HUES64 (cell line): ENCODE data around the gene CD81.

ENCODE experiments used
- H3K27ac ChIP-seq: 2 replicates; pipeline ENCODE4 v1.7.0; 2013; ENCODE audit warnings: low read depth, low read length, inconsistent platforms
- H3K27me3 ChIP-seq: 2 replicates; pipeline ENCODE4 v1.6.1; 2013; ENCODE audit warnings: mild to moderate bottlenecking, low read length; ENCODE audit not compliant: insufficient read depth
- H3K36me3 ChIP-seq: 2 replicates; pipeline ENCODE4 v1.6.1; 2013; ENCODE audit warnings: mild to moderate bottlenecking, low read length; ENCODE audit not compliant: insufficient read depth
- H3K4me1 ChIP-seq: 2 replicates; pipeline ENCODE4 v1.6.1; 2013; ENCODE audit warnings: mild to moderate bottlenecking, low read length, moderate library complexity; ENCODE audit not compliant: insufficient read depth
- H3K4me3 ChIP-seq: 2 replicates; pipeline ENCODE4 v1.5.1; 2013; ENCODE audit warnings: mild to moderate bottlenecking, low read length, moderate library complexity
- H3K9ac ChIP-seq: 2 replicates; pipeline ENCODE4 v1.6.1; 2013; ENCODE audit warnings: mild to moderate bottlenecking, low read depth, low read length
- H3K9me3 ChIP-seq: 2 replicates; pipeline ENCODE4 v1.6.1; 2013; ENCODE audit warnings: low read depth, low read length; ENCODE audit not compliant: insufficient read depth
- WGBS: fragments of 150-250, 120-280 bp; methylation state at CpG from one replicate; pipeline ENCODE4 v1.1.7; 2013; ENCODE audit warnings: missing lambda C conversion rate; 5-methylcytosine and 5-hydroxymethylcytosine counted together

Gene CD81

GRCh38 chr11:2419638-2420501 lies 42.8 kb downstream of the CD81 start:
- 61% methylated on average over 36 of the region's 36 CpGs for WGBS
- no peaks in the 10 kb centered on the region for H3K4me1 ChIP-seq
- no peak overlapping the region for H3K27ac ChIP-seq
- H3K9ac ChIP-seq = no peak overlapping the region
- no peak overlapping the region for H3K4me3 ChIP-seq
- H3K9me3 ChIP-seq = no peaks in the 10 kb centered on the region
- H3K36me3 ChIP-seq = no peaks in the 10 kb centered on the region
- H3K27me3 ChIP-seq = no peaks in the 10 kb centered on the region

- no peak overlapping the region for H3K9ac ChIP-seq
- 40% methylated on average over 44 of the region's 44 CpGs for WGBS
- no peaks in the 10 kb centered on the region for H3K4me1 ChIP-seq
Observed at GRCh38 chr11:2420502-2421225, 43.6 kb downstream of the CD81 start.

GRCh38 chr11:2421226-2421994 lies 44.3 kb downstream of the CD81 start:
- H3K36me3 ChIP-seq = no peaks in the 10 kb centered on the region
- no peak overlapping the region for H3K27ac ChIP-seq
- no peaks in the 10 kb centered on the region for H3K9me3 ChIP-seq
- H3K4me1 ChIP-seq = no peaks in the 10 kb centered on the region
- WGBS = 87% methylated on average over 19 of the region's 19 CpGs
- H3K4me3 ChIP-seq = no peak overlapping the region
- no peaks in the 10 kb centered on the region for H3K27me3 ChIP-seq
- H3K9ac ChIP-seq = no peak overlapping the region

More at GRCh38 chr11:2420502-2421225, 43.6 kb downstream of the CD81 start:
- Histone ChIP-seq H3K36me3 (no peaks in the 10 kb centered on the region), H3K9me3 (no peaks in the 10 kb centered on the region), H3K27me3 (no peaks in the 10 kb centered on the region), H3K27ac (no peak overlapping the region), H3K4me3 (no peak overlapping the region)

- Histone ChIP-seq H3K9ac (no peak overlapping the region), H3K4me3 (no peak overlapping the region), H3K27me3 (no peaks in the 10 kb centered on the region), H3K36me3 (no peaks in the 10 kb centered on the region), H3K4me1 (no peaks in the 10 kb centered on the region), H3K9me3 (no peaks in the 10 kb centered on the region), H3K27ac (no peak overlapping the region)
- WGBS = 94% methylated on average over 17 of the region's 17 CpGs
Observed at GRCh38 chr11:2421996-2422395, 44.9 kb downstream of the CD81 start.

- no peak overlapping the region for H3K4me3 ChIP-seq
- 91% methylated on average over 14 of the region's 14 CpGs for WGBS
- no peaks in the 10 kb centered on the region for H3K36me3 ChIP-seq
- no peaks in the 10 kb centered on the region for H3K4me1 ChIP-seq
- H3K9me3 ChIP-seq = no peaks in the 10 kb centered on the region
- H3K27ac ChIP-seq = no peak overlapping the region
- no peak overlapping the region for H3K9ac ChIP-seq
- H3K27me3 ChIP-seq = no peaks in the 10 kb centered on the region
Observed at GRCh38 chr11:2422461-2423156, 45.5 kb downstream of the CD81 start.

GRCh38 chr11:2423157-2424025 lies 46.3 kb downstream of the CD81 start:
- no peaks in the 10 kb centered on the region for H3K36me3 ChIP-seq
- H3K4me1 ChIP-seq = no peaks in the 10 kb centered on the region
- no peak overlapping the region for H3K27ac ChIP-seq
- H3K9me3 ChIP-seq = no peaks in the 10 kb centered on the region
- WGBS = 88% methylated on average over 26 of the region's 26 CpGs
- H3K4me3 ChIP-seq = no peak overlapping the region
- H3K27me3 ChIP-seq = no peaks in the 10 kb centered on the region
- no peak overlapping the region for H3K9ac ChIP-seq

GRCh38 chr11:2424811-2425495 lies 47.8 kb downstream of the CD81 start:
- Histone ChIP-seq H3K9me3 (no peaks in the 10 kb centered on the region), H3K36me3 (no peaks in the 10 kb centered on the region), H3K9ac (no peak overlapping the region), H3K27ac (no peak overlapping the region), H3K4me3 (no peak overlapping the region), H3K4me1 (no peaks in the 10 kb centered on the region), H3K27me3 (no peaks in the 10 kb centered on the region)
- 91% methylated on average over 28 of the region's 28 CpGs for WGBS

- Histone ChIP-seq H3K9ac (no peak overlapping the region), H3K9me3 (no peaks in the 10 kb centered on the region), H3K36me3 (no peaks in the 10 kb centered on the region), H3K4me3 (no peak overlapping the region), H3K4me1 (no peaks in the 10 kb centered on the region), H3K27me3 (no peaks in the 10 kb centered on the region), H3K27ac (no peak overlapping the region)
- 86% methylated on average over 8 of the region's 8 CpGs for WGBS
Observed at GRCh38 chr11:2425506-2425905, 48.4 kb downstream of the CD81 start.

GRCh38 chr11:2426221-2426620 lies 49.1 kb downstream of the CD81 start:
- WGBS = 93% methylated on average over 13 of the region's 13 CpGs
- no peaks in the 10 kb centered on the region for H3K27me3 ChIP-seq

More at GRCh38 chr11:2426221-2426620, 49.1 kb downstream of the CD81 start:
- H3K9me3 ChIP-seq = no peaks in the 10 kb centered on the region
- H3K9ac ChIP-seq = no peak overlapping the region
- no peak overlapping the region for H3K4me3 ChIP-seq
- H3K27ac ChIP-seq = no peak overlapping the region
- H3K4me1 ChIP-seq = no peaks in the 10 kb centered on the region
- no peaks in the 10 kb centered on the region for H3K36me3 ChIP-seq
